Measurements from ENCODE around the gene MYG1. TPM values are rescaled to one million over a fixed set of nuclear protein-coding genes. Genes with fewer than 3 reads are reported as not detected.

The MYG1 gene
- total RNA-seq, 4 donors from 2014 or later, result 41.6 to 63.0 (median 46.2) TPM

DNA sequence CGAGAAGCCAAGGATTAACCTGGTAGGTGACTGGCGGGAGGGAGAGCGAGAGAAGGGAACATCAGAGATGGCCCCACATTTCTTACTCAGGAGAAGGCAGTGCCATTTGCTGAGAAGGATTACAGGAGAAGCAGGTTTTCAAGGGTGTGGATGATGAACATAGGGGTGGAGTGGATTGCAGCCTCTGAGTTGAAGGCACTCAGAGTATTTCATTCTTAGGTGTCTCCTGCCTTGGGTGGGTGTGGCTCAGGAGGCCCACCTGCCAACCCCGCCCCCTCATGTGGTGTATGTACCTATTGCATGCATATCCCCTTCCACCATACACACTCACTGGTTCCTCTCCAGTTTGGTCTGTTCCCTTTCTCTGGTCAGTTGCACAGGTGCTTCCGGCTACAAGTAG lies 25.1 kb upstream of the MYG1 start:
- Histone ChIP-seq H3K9me3 (no peaks in the 10 kb centered on the region), H3K4me3 (no peak overlapping the region), H3K4me1 (no peaks in the 10 kb centered on the region), H3K27ac (replicated peaks in 1 of 4) (no peak overlapping the region), H3K27me3 (no peaks in the 10 kb centered on the region), H3K36me3 (no peaks in the 10 kb centered on the region)
- 96% methylated on average over 5 of the region's 5 CpGs for WGBS
- intact Hi-C loops (cut with DNase I), result no loop called here
- DNase-seq (ENCODE audit: extremely low spot score), result no peak
- TF ChIP-seq POLR2AphosphoS5 (IDR thresholded peaks at IDR 0.05), result no peak
- TF ChIP-seq EP300 (IDR thresholded peaks at IDR 0.05), result no peak
- TF ChIP-seq, protein P1, sequence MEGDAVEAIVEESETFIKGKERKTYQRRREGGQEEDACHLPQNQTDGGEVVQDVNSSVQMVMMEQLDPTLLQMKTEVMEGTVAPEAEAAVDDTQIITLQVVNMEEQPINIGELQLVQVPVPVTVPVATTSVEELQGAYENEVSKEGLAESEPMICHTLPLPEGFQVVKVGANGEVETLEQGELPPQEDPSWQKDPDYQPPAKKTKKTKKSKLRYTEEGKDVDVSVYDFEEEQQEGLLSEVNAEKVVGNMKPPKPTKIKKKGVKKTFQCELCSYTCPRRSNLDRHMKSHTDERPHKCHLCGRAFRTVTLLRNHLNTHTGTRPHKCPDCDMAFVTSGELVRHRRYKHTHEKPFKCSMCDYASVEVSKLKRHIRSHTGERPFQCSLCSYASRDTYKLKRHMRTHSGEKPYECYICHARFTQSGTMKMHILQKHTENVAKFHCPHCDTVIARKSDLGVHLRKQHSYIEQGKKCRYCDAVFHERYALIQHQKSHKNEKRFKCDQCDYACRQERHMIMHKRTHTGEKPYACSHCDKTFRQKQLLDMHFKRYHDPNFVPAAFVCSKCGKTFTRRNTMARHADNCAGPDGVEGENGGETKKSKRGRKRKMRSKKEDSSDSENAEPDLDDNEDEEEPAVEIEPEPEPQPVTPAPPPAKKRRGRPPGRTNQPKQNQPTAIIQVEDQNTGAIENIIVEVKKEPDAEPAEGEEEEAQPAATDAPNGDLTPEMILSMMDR (IDR thresholded peaks at IDR 0.05), result no peak
- TF ChIP-seq POLR2A (IDR thresholded peaks at IDR 0.05; ENCODE audit: low read depth), result no peak

DNA sequence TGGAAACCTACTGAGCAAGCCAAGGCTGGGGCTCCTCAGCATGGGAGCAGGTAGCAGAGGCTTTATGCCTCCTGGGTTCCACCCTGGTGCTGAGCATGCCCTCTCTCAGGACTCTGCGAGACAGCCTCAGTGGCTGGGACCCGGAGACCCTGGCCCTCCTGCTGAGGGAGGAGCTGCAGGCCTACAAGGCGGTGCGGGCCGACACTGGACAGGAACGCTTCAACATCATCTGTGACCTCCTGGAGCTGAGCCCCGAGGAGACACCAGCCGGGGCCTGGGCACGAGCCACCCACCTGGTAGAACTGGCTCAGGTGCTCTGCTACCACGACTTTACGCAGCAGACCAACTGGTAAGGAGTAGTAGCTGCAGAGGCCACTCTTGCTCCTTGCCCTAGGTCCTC lies 23.0 kb upstream of the MYG1 start:
- no peaks in the 10 kb centered on the region for H3K9me3 ChIP-seq
- WGBS, result 86% methylated on average over 11 of the region's 11 CpGs
- H3K36me3 ChIP-seq, result no peaks in the 10 kb centered on the region
- TF ChIP-seq EP300 (IDR thresholded peaks at IDR 0.05) (no peak), POLR2AphosphoS5 (IDR thresholded peaks at IDR 0.05) (no peak), POLR2A (IDR thresholded peaks at IDR 0.05; ENCODE audit: low read depth) (no peak)
- TF ChIP-seq, protein P1 (IDR thresholded peaks at IDR 0.05), result no peak
- H3K4me1 ChIP-seq, result no peaks in the 10 kb centered on the region
- no peak overlapping the region for H3K27ac ChIP-seq (replicated peaks in 1 of 4)
- no peak for DNase-seq (ENCODE audit: extremely low spot score)
- H3K4me3 ChIP-seq, result no peak overlapping the region
- intact Hi-C loops (cut with DNase I), result no loop called here
- no peaks in the 10 kb centered on the region for H3K27me3 ChIP-seq

DNA sequence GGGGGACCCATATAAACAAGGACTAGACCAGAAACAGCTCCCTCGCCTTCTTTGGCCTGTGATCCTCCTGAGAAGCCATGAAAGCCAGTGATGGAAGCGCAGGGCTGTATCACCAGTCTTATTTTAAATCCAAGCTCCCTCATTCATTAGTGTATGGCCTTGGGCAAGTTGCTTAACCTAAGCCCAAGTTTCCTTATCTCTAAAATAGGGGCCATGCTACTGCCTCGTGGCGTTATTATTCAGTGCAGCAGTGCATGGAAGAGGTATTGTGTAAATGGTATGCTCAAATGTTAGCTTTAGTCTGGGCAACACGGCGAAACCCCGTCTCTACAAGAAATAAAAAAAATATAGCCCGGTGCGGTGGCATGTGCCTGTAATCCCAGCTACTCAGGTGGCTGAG lies 21.5 kb upstream of the MYG1 start:
- Histone ChIP-seq H3K27me3 (no peaks in the 10 kb centered on the region), H3K4me3 (no peak overlapping the region), H3K36me3 (no peaks in the 10 kb centered on the region), H3K27ac (replicated peaks in 1 of 4) (no peak overlapping the region), H3K9me3 (no peaks in the 10 kb centered on the region), H3K4me1 (no peaks in the 10 kb centered on the region)
- 94% methylated on average over 9 of the region's 9 CpGs for WGBS
- no peak for DNase-seq (ENCODE audit: extremely low spot score)
- intact Hi-C loops (cut with DNase I), result no loop called here
- TF ChIP-seq, protein P1 (IDR thresholded peaks at IDR 0.05), result no peak
- TF ChIP-seq POLR2AphosphoS5 (IDR thresholded peaks at IDR 0.05) (no peak), POLR2A (IDR thresholded peaks at IDR 0.05; ENCODE audit: low read depth) (no peak), EP300 (IDR thresholded peaks at IDR 0.05) (no peak)

DNA sequence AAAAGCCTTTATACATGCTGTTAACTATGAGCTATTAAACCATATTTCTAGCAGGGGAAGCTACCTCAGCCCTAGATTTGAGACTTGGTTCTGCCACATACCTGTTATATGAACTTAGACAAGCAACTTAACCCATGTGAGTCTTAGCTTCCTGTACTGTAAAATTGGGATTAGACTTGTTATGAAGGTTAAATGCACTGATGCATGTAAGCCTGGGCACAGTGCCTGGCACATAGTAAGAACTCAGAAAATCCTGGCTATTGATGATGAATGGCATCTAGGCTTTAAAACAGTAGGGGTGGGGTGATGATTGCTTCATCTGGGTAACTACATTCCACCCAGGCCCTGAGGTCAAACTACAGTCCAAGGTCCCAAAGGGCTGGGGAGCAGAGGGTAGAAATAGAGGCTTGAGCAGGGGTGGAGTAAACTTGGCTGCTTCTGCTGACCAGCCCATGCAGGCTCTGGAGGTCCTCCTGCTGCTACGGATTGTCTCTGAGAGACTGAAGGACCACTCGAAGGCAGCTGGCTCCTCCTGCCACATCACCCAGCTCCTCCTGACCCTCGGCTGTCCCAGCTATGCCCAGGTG lies 20.1 kb upstream of the MYG1 start:
- 86% methylated on average over 1 of the region's 3 CpGs for WGBS
- Histone ChIP-seq H3K36me3 (no peaks in the 10 kb centered on the region), H3K4me1 (no peaks in the 10 kb centered on the region), H3K27ac (replicated peaks in 1 of 4) (no peak overlapping the region), H3K4me3 (no peak overlapping the region), H3K27me3 (no peaks in the 10 kb centered on the region), H3K9me3 (no peaks in the 10 kb centered on the region)
- TF ChIP-seq POLR2A (IDR thresholded peaks at IDR 0.05; ENCODE audit: low read depth) (no peak), POLR2AphosphoS5 (IDR thresholded peaks at IDR 0.05) (no peak), EP300 (IDR thresholded peaks at IDR 0.05) (no peak)
- TF ChIP-seq, protein P1 (IDR thresholded peaks at IDR 0.05), result no peak
- intact Hi-C loops (cut with DNase I), result no loop called here
- no peak for DNase-seq (ENCODE audit: extremely low spot score)

DNA sequence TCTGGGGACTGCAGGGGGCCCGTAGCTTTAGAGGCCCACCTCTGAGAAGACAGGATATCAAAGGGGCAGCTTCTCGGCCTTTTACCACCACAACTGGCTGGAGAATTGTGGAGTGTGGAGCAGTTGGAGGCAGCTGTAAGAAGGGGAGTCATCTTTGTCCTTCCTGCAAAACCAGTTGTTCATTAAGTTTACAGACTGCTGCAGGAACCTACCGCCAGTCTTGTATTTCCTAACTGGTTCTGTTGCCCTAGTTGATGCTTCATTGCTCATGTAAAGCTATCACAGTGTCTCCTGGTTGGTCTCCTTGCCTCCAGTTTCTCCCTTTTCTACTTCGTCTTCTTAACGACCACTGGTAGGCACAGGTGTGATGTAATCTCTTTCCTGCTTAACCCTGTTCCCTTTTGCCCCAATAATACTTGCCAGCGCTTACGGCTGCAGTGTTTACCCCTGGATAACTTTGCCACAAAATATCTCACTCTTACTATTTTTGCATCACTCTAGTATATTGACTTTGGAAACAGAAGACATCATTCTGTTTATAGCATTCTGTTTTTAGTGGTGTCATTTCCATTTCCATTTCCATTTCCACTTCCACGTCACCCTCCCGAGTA lies 19.5 kb upstream of the MYG1 start:
- intact Hi-C loops (cut with DNase I), result no loop called here
- H3K36me3 ChIP-seq, result no peaks in the 10 kb centered on the region
- H3K4me1 ChIP-seq, result no peaks in the 10 kb centered on the region
- no peak for DNase-seq (ENCODE audit: extremely low spot score)
- 92% methylated on average over 9 of the region's 9 CpGs for WGBS
- no peaks in the 10 kb centered on the region for H3K27me3 ChIP-seq
- no peak overlapping the region for H3K4me3 ChIP-seq
- no peak overlapping the region for H3K27ac ChIP-seq (replicated peaks in 1 of 4)
- no peaks in the 10 kb centered on the region for H3K9me3 ChIP-seq
- TF ChIP-seq EP300 (IDR thresholded peaks at IDR 0.05) (no peak), POLR2A (IDR thresholded peaks at IDR 0.05; ENCODE audit: low read depth) (no peak), POLR2AphosphoS5 (IDR thresholded peaks at IDR 0.05) (no peak)
- TF ChIP-seq, protein P1 (IDR thresholded peaks at IDR 0.05), result no peak
